NCI-H1694 treated with DMSO at 0.1 percent for 48 hours (cell line): Measurements from ENCODE around the gene TMEM119.
"Not testable (repeated sequence)": the region's sequence is repeated elsewhere in the genome, so short reads cannot be mapped to it uniquely, and the experiment has no call there.

Experiments
- DNase-seq: peaks from one replicate; lab custom pipeline; 2025; lab: John Stamatoyannopoulos, UW

Gene TMEM119

GRCh38 chr12:108599948-108600701, 2.2 kb upstream of the TMEM119 start:
- DNase-seq: no peak

- no peak for DNase-seq
Observed at GRCh38 chr12:108599541-108599940, 1.7 kb upstream of the TMEM119 start.

DNA sequence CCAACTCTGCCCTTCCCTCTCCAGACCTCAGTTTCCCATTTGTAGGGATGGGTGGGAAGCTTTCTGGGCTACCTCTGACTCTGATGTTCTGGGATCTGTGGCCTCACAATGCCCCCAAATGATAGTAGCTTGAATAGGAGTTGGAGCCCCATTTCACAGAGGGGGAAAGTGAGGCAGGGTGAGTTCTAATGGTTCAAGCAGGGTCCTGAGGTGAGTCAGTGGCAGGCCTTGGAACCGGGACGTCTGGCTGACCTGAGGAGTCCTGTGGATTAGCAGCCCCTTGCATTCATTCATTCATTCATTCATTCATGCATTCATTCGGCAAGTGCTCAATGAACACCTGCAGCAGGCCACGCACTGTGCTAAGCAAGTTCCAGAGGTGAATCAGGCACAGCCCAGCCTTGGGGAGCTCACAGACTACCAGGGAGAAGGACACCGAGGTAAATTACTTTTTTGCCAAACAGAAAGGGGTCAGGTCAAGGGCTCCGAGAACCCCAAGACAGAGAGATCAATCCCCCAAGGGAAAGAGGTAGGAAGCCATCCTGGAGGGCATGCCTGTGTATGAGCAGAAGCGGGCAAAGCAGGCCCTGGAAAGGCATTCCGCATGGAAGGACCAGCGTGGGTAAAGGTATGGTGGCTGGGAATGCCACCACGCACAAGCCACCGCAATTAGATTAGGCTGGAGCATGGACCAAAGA, 818 bp upstream of the TMEM119 start:
- DNase-seq: no peak

DNA sequence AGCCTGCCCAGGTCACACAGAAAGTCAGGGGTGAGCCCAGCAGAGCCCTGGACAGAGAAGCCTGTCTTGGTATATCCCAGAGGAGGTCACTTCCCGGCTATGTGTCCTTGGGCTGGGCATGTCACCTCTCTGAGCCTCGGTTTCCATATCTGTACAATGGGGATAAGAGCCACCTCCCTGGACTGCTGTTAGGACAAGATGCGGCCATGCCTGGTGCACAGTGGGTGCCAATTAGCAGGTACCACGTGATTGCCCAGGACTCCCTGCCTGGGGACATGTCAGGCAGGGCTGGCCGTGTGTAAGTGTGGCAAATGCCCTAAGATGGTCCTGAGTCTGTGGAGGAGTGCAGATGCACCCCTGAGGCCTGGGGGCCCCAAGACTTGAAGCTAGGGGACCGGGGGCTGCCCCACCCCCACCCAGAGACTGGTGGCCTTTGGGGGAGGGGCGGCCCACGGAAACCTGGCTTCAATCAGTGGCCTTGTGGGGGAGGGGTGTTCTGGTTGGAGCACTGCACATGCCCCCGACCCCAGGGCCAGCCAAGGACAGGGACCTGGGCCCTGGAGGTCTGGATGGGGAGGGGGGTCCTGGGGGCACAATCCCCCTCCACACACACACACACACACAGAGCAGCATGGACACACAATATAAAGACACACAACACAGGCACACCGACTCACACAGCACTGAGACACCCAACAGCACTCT, 878 bp downstream of the TMEM119 start:
- DNase-seq: no peak

DNA sequence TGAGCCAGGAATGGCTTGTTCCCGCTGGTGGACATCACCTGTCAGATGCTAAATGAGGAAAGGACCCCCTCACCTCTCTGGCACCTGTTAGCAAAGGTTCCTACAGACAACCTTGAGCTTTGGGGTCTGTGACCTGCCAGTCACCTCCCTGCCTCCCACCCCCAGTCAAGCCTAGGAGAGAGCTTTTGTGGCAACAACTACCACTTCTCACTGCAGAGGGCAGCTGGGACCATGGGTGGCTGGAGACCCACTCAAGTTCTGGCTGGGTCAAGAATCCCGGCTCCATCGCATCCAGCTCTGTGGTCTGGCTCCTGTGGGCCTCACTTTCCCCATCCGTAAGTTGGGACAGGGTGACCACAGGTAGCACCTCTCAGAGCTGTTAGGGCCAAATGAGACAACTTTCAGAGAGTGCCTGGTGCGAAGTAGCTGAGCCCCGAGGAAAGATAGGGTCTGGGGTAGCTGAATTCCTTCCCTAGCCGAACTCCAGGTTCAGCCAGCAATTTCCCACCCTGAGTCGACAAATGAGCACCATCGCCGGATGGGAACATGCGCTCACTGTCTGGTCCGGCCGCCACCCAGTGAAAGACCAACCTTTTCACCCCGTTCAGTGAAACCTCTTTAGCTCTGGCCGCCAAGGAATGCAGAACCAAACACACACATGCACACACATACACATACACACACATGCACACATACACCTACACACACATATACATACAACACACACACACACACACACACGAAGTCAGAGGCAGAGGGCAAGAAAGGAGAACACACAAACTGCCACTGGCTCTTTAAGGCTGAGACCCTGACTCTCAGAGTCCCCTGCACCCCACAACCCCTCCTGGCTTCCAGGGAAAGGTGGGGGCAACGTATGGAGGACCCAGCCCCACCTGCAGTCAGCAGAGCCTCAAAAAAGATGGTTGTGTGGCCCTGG, 1.9 kb downstream of the TMEM119 start:
- no peak for DNase-seq

DNA sequence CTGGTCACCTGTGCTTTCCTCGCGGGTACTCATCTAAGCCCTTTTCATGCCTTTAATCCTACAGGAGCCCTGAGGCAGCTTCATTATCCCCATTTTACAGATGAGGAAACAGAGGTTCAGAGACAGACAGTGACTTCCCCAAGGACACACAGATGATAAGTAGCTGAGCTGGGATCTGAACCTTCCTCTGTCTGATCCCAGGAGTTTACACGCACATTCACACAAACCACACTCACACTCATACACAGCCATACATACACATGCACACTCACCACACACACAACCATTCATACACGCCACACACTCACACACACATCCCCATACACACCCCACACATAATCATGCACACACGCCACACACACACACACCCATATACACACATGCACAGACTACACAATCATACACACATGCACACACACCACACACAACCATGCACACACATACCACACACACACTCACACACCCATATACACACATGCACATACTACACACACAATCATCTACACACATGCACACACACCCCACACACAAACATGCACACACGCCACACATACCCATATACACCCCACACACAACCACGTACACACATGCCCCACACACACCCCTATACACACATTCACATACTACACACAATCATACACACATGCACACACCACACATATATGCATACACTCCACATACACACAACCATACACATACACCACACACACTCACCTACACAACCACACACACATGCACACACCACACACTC, 2.7 kb downstream of the TMEM119 start:
- no peak for DNase-seq

DNA sequence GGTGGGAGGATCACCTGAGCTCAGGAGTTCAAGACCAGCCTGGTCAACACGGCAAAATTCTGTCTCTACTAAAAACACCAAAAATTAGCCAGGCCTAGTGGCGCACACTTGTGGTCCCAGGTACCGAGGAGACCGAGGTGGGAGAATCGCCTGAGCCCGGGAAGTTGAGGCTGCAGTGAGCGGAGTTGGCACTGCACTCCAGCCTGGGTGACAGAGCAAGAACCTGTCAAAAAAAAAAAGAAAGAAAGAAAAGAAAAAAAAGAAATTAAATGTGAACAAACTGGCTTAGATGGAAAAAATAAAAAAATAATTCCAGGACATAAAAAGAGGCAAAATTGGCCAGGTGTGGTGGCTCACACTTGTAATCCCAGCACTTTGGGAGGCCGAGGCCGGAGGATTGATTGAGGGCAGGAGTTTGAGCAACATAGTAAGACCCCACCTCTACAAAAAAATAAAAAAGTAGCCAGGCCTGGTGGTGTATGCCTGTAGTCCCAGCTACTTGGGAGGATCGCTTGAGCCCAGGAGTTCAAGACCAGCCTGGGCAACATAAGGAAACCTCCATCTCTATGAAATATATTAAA, 3.5 kb downstream of the TMEM119 start:
- no peak for DNase-seq

GRCh38 chr12:108592033-108592909, 5.6 kb downstream of the TMEM119 start:
- no peak for DNase-seq

- DNase-seq: no peak
Observed at GRCh38 chr12:108591267-108591980, 6.5 kb downstream of the TMEM119 start.

GRCh38 chr12:108590463-108590862, 7.4 kb downstream of the TMEM119 start:
- not testable (repeated sequence) for DNase-seq

- no peak for DNase-seq
Observed at GRCh38 chr12:108589840-108590229, 8.0 kb downstream of the TMEM119 start.

GRCh38 chr12:108589028-108589839, 8.7 kb downstream of the TMEM119 start:
- no peak for DNase-seq

DNA sequence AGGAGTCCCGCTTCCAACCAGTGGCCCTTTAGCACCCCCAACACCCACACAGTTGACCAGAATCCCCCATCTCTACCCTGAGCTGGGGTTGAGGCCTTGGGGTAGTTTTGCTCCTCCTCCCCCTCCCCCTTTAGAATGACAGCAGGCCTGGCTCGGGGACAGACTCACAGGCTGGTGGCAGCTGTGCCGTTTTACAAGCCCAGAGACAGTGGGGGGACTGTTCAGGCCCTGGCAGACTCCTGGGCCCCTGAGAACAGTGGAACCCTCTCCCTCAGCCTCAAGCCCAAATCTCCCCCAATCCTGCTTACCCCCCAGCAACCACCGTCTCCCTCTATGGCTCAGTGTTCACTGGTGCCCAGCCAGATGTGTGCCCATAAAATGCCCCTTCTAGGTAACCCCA, 10.1 kb downstream of the TMEM119 start:
- DNase-seq: peak; percentile 36

DNA sequence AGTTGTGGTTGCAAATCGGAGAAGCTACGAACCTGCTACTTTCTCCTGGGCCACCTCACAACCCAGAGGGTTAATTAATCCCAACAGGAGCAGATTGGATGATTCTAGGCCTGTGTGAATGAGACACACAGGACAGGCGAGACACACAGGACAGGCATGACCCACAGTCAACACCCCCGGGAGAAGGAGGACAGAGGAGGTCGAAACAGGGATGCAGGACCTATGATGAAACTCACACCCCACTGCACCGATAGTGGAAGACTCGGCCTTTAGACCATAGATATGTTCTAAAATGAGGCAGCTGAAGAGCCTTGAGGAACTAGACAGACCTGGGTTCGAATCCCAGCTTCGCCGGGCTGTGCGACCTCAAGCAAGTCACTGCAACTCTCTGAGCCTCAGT, 11.6 kb downstream of the TMEM119 start:
- no peak for DNase-seq

GRCh38 chr12:108585864-108586263, 12.0 kb downstream of the TMEM119 start:
- DNase-seq: peak; percentile 6

DNA sequence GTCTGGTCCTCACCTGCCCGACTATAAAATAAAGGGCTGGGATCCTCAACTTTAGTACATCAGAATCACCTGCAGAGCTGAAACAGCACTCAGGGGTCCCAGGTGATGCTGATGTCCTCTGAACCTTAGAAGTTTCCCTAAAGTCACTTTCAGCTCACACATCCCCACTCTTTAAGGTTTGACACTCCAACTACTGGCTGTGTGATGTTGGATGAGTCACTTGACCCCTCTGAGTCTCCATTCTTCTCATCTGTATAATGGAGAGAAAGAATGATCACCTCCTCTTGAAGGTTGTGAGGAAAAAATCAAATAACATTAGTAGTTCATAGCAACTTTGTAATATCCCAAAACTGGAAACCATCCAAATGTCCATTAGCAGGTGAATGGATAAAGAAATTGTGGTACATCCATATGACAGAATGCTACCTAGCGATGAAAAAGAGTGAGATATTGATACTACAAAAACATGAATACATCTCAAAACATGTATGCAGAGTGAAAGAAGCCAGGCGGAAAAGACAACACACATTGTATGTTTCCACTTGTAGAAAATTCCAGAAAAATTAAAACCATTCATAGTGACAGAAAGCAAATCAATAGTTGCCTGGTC, 13.3 kb downstream of the TMEM119 start:
- DNase-seq: no peak

GRCh38 chr12:108583991-108584390, 13.9 kb downstream of the TMEM119 start:
- peak; percentile 45 for DNase-seq
